Measurements from ENCODE around the gene KCNG1.

Gene KCNG1

GRCh38 chr20:51034988-51035656 lies 12.2 kb upstream of the KCNG1 start:
- no peak for DNase-seq (ENCODE audit: low read depth)

GRCh38 chr20:51034476-51034875 lies 11.6 kb upstream of the KCNG1 start:
- DNase-seq (ENCODE audit: low read depth): no peak

GRCh38 chr20:51029963-51030920 lies 7.3 kb upstream of the KCNG1 start:
- no peak for DNase-seq (ENCODE audit: low read depth)

GRCh38 chr20:51029556-51029955 lies 6.6 kb upstream of the KCNG1 start:
- no peak for DNase-seq (ENCODE audit: low read depth)

GRCh38 chr20:51028616-51029212 lies 5.8 kb upstream of the KCNG1 start:
- no peak for DNase-seq (ENCODE audit: low read depth)

GRCh38 chr20:51027035-51027795 lies 4.3 kb upstream of the KCNG1 start:
- no peak for DNase-seq (ENCODE audit: low read depth)

- no peak for DNase-seq (ENCODE audit: low read depth)
Observed at GRCh38 chr20:51026269-51026668, 3.4 kb upstream of the KCNG1 start.

GRCh38 chr20:51024761-51025160 lies 1.9 kb upstream of the KCNG1 start:
- DNase-seq (ENCODE audit: low read depth): no peak

GRCh38 chr20:51023617-51024155 lies 779 bp upstream of the KCNG1 start:
- DNase-seq (ENCODE audit: low read depth): no peak

GRCh38 chr20:51022227-51022802 lies 592 bp downstream of the KCNG1 start:
- no peak for DNase-seq (ENCODE audit: low read depth)

- DNase-seq (ENCODE audit: low read depth): no peak
Observed at GRCh38 chr20:51021067-51022025, 1.6 kb downstream of the KCNG1 start.

- DNase-seq (ENCODE audit: low read depth): no peak
Observed at GRCh38 chr20:51020657-51021056, 2.2 kb downstream of the KCNG1 start.

- no peak for DNase-seq (ENCODE audit: low read depth)
Observed at GRCh38 chr20:51019656-51020592, 3.0 kb downstream of the KCNG1 start.

GRCh38 chr20:51017251-51017650 lies 5.7 kb downstream of the KCNG1 start:
- DNase-seq (ENCODE audit: low read depth): no peak

GRCh38 chr20:51016521-51016920 lies 6.4 kb downstream of the KCNG1 start:
- DNase-seq (ENCODE audit: low read depth): no peak

- DNase-seq (ENCODE audit: low read depth): no peak
Observed at GRCh38 chr20:51014797-51015722, 7.8 kb downstream of the KCNG1 start.

GRCh38 chr20:51013577-51014330 lies 9.2 kb downstream of the KCNG1 start:
- DNase-seq (ENCODE audit: low read depth): no peak
